CD4-positive, CD25-positive, alpha-beta regulatory T cell (primary cell): ENCODE measurements around the gene MRPL55. TPM values are rescaled to one million over a fixed set of nuclear protein-coding genes. Genes with fewer than 3 reads are reported as not detected.

Experiments
- ATAC-seq, 2 donors: fragments of 150-1000 bp; cut with Tn5 transposase; one replicate each; pipeline ENCODE4 v1.10.0; 2021; ENCODE audit warnings: low read depth in 2 of 2, moderate number of reproducible peaks in 2 of 2, moderate library complexity in 1 of 2
- DNase-seq, 3 donors: peaks; one replicate each; pipeline versions ENCODE4 v3.0.0 to v3.0.0-alpha.2; 2012 to 2022; ENCODE audit warnings: mixed read lengths in 1 of 3
- H3K27ac ChIP-seq: one replicate; pipeline ENCODE4 v1.7.0; 2013; ENCODE audit warnings: mild to moderate bottlenecking, low read length; ENCODE audit not compliant: insufficient read depth, poor library complexity, severe bottlenecking
- H3K27me3 ChIP-seq: one replicate; pipeline ENCODE4 v1.7.0; 2013; ENCODE audit warnings: low read length; ENCODE audit not compliant: control insufficient read depth, insufficient read depth
- H3K36me3 ChIP-seq: one replicate; pipeline ENCODE4 v1.7.0; 2013; ENCODE audit warnings: mild to moderate bottlenecking, low read length, moderate library complexity; ENCODE audit not compliant: control insufficient read depth, insufficient read depth
- H3K4me1 ChIP-seq: 2 replicates; pipeline ENCODE4 v1.7.0; 2013; ENCODE audit warnings: mild to moderate bottlenecking, low read length; ENCODE audit not compliant: insufficient read depth, control insufficient read depth, poor library complexity, severe bottlenecking
- H3K4me3 ChIP-seq: one replicate; pipeline ENCODE4 v1.7.0; 2013; ENCODE audit warnings: low read depth, mild to moderate bottlenecking, low read length, moderate library complexity
- H3K9me3 ChIP-seq, 2 experiments: 1 replicate in 1 of 2; 2 replicates in 1 of 2; pipeline ENCODE4 v1.7.0; 2013; ENCODE audit warnings: low read length in 2 of 2, mild to moderate bottlenecking in 1 of 2, moderate library complexity in 1 of 2; ENCODE audit not compliant: control insufficient read depth in 2 of 2
- H3K27ac Mint-ChIP-seq, 3 donors: one replicate each; pipeline ENCODE4 v1.8.0; 2020 to 2022; ENCODE audit warnings: mild to moderate bottlenecking in 3 of 3, mixed read lengths in 3 of 3, moderate library complexity in 2 of 3
- H3K27me3 Mint-ChIP-seq: one replicate; pipeline ENCODE4 v1.8.0; 2022; ENCODE audit warnings: mild to moderate bottlenecking, mixed read lengths
- H3K36me3 Mint-ChIP-seq: one replicate; pipeline ENCODE4 v1.8.0; 2020; ENCODE audit warnings: mixed read lengths
- H3K4me1 Mint-ChIP-seq, 4 donors: one replicate each; pipeline ENCODE4 v1.8.0; 2020 to 2022; ENCODE audit warnings: mixed read lengths in 4 of 4, mild to moderate bottlenecking in 1 of 4
- H3K4me3 Mint-ChIP-seq, 4 donors: one replicate each; pipeline ENCODE4 v1.8.0; 2020 to 2022; ENCODE audit warnings: mild to moderate bottlenecking in 4 of 4, mixed read lengths in 4 of 4, moderate library complexity in 3 of 4
- H3K9me3 Mint-ChIP-seq, 7 donors: one replicate each; pipeline ENCODE4 v1.8.0; 2020 to 2022; ENCODE audit warnings: mixed read lengths in 7 of 7, mild to moderate bottlenecking in 3 of 7, moderate library complexity in 2 of 7
- polyA plus RNA-seq, 4 donors: library from polyadenylated mRNA; unstranded; fragments of 300-500 nt; fragmentation: Illumina TruSeq; gene quantifications; one replicate each; pipeline ENCODE4 v1.2.3, GENCODE V29; 2021
- total RNA-seq: library from RNA; stranded (reverse); gene quantifications from one replicate; pipeline ENCODE4 v1.2.3, GENCODE V29; 2022

The MRPL55 gene
- total and polyA plus RNA-seq, 5 donors from 2014 or later = 62.5 to 163 (median 134) TPM

DNA sequence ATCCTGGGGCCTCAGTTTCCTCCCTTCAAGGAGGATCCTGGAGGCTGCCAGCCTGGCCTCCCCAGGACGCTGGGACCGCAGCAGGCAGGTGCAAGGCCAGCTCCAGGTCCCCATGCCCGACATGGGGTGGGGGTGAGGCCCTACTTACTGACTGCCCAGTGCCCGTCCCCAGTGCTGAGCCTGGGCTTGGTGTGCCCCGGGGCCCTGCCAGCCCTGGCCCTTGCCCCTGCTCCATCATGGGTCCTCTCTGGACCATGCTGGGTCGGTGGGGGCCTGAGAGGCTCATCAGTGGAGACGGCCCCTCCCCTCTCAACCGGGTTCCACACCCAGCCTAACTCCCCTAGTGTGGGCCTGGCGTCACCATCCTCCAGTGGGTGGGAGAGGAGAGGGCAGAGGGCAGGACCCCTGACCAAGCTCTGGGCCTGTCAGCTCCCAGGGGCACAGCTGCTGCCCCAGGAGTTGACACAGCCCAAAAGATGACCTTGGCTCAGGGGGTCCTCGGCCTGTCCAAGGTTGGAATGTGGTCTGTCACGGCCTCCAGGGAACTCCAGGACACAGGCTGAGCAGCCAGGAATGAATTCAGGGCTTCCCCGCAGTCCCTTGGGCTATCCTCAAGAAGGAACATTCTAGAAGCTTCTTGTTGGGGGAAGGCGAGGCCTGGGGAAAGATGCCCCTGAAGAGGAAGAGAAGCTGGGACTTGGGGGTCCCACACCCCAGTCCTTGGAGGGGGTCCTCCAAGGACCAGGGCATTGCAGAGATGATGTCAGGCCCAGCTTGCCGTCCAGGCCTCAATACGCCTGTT, 44.2 kb downstream of the MRPL55 start:
- no peaks in the 10 kb centered on the region for H3K36me3 Mint-ChIP-seq
- H3K4me3 ChIP-seq = no peak overlapping the region
- peaks cover 12% of the 10 kb centered on the region for H3K4me1 ChIP-seq
- peaks cover 0 to 10% (median 5%) of the 10 kb centered on the region in 4 donors for H3K4me1 Mint-ChIP-seq
- no peak overlapping the region for H3K27ac ChIP-seq
- H3K36me3 ChIP-seq = no peaks in the 10 kb centered on the region
- ATAC-seq (no peak), DNase-seq (no peak)
- no peaks in the 10 kb centered on the region for H3K9me3 Mint-ChIP-seq
- no peak overlapping the region for H3K4me3 Mint-ChIP-seq
- no peaks in the 10 kb centered on the region for H3K27me3 ChIP-seq
- H3K27me3 Mint-ChIP-seq = peaks cover 26% of the 10 kb centered on the region
- no peaks in the 10 kb centered on the region for H3K9me3 ChIP-seq
- no peak overlapping the region for H3K27ac Mint-ChIP-seq

DNA sequence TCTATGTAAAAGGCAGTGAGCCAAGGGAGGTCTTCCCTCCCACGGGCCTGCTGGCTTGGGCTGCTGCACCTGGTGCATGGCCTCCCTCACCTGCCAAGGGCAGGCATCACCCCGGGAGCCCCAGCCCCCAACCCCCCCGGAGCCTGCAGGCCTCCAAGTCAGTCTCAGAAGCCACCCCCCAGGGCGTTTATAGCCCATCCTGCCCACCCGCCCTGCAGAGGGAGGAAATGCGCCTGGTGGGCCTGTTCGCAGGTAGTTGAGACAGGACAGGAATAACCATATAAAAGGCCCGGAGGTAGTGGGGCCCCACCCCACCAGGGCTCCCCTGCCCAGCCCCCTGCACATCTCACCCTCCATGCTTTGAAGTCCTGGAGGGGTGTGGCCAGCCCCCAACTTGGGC, 44.8 kb downstream of the MRPL55 start:
- no peak overlapping the region for H3K4me3 Mint-ChIP-seq
- Histone ChIP-seq H3K27ac (no peak overlapping the region), H3K4me1 (peaks cover 19% of the 10 kb centered on the region), H3K9me3 (no peaks in the 10 kb centered on the region), H3K36me3 (no peaks in the 10 kb centered on the region), H3K4me3 (no peak overlapping the region), H3K27me3 (no peaks in the 10 kb centered on the region)
- DNase-seq = no peak
- no peaks in the 10 kb centered on the region for H3K36me3 Mint-ChIP-seq
- ATAC-seq = no peak
- peaks cover 30% of the 10 kb centered on the region for H3K27me3 Mint-ChIP-seq
- no peaks in the 10 kb centered on the region for H3K9me3 Mint-ChIP-seq
- H3K4me1 Mint-ChIP-seq = peaks cover 0 to 14% (median 5%) of the 10 kb centered on the region in 4 donors
- no peak overlapping the region for H3K27ac Mint-ChIP-seq

DNA sequence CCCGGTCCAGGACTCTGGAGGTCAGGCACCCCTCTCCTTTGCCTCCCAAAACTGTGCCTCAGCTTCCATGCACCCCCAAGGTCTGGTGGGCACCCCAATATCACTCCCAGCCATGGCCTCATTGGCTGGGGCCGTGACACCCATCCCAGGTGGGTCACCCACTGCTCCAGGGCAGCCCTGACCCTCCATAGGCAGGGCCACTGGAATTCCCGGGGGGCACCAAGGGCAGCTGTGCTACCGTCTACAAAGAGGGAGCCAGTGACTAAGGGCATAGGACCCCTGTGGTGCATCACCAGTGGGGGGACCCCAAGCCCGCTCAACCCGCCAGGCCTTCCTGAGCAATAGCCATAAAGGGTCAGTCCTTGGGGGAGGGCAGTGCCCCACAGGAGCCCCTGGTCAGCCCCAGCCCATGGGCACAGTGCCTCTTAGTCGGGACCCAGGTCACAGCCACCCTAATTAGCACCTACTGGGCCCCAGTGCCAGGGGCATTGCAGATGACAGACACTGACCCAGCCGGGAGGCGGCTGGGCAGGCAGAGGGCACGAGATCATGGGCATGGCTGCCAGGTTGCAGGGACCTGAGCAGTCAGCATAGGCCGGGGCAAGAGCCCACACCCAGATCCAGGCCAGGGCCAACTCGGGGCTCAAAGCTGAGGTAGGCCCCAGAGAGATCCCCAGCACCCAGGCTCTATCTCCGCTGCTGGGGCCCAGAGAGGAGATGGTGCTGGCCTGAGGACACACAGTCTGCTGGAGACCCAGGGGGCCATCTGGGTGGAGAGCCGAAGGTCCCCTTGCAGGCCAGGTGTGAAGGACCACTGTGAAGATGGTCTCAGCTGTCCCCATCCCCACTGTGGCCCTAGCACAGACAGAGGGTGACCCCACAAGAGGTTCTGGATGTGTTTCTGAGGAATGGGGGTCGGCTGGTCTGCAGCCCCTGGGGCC, 45.6 kb downstream of the MRPL55 start:
- Histone ChIP-seq H3K9me3 (no peaks in the 10 kb centered on the region), H3K27ac (no peak overlapping the region), H3K4me1 (peaks cover 27% of the 10 kb centered on the region), H3K36me3 (no peaks in the 10 kb centered on the region), H3K4me3 (no peak overlapping the region), H3K27me3 (no peaks in the 10 kb centered on the region)
- peaks cover 36% of the 10 kb centered on the region for H3K27me3 Mint-ChIP-seq
- no peak for DNase-seq
- ATAC-seq = no peak
- H3K9me3 Mint-ChIP-seq = no peaks in the 10 kb centered on the region
- H3K4me1 Mint-ChIP-seq = peaks cover 0 to 14% (median 5%) of the 10 kb centered on the region in 4 donors
- H3K27ac Mint-ChIP-seq = no peak overlapping the region
- no peak overlapping the region for H3K4me3 Mint-ChIP-seq
- no peaks in the 10 kb centered on the region for H3K36me3 Mint-ChIP-seq

DNA sequence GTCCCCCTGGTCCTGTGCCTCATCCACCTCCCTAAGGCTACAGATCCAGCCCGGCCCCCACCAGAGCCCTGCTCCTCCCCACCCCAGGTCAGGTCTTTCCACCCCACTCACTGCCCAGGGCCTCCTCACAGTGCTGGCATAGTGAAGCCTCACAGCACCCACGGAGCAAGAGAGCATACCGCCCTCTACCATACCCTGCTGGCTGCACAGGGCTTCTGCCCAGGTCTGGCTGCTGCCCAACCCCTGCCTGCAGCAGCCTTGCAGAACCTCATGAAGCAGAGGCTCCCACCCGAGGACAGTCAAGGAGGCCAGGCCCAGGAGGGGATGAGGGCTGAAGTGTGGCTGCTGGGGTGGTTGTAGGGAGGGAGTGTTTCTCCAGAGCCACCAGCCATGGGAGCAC, 46.3 kb downstream of the MRPL55 start:
- H3K4me1 ChIP-seq = peaks cover 27% of the 10 kb centered on the region
- no peaks in the 10 kb centered on the region for H3K36me3 ChIP-seq
- no peak overlapping the region for H3K4me3 Mint-ChIP-seq
- H3K36me3 Mint-ChIP-seq = no peaks in the 10 kb centered on the region
- no peaks in the 10 kb centered on the region for H3K9me3 Mint-ChIP-seq
- H3K27ac Mint-ChIP-seq = no peak overlapping the region
- H3K27ac ChIP-seq = no peak overlapping the region
- H3K9me3 ChIP-seq = no peaks in the 10 kb centered on the region
- H3K27me3 Mint-ChIP-seq = peaks cover 44% of the 10 kb centered on the region
- no peak for ATAC-seq
- no peaks in the 10 kb centered on the region for H3K27me3 ChIP-seq
- no peak overlapping the region for H3K4me3 ChIP-seq
- peaks cover 0 to 14% (median 5%) of the 10 kb centered on the region in 4 donors for H3K4me1 Mint-ChIP-seq
- DNase-seq = no peak

DNA sequence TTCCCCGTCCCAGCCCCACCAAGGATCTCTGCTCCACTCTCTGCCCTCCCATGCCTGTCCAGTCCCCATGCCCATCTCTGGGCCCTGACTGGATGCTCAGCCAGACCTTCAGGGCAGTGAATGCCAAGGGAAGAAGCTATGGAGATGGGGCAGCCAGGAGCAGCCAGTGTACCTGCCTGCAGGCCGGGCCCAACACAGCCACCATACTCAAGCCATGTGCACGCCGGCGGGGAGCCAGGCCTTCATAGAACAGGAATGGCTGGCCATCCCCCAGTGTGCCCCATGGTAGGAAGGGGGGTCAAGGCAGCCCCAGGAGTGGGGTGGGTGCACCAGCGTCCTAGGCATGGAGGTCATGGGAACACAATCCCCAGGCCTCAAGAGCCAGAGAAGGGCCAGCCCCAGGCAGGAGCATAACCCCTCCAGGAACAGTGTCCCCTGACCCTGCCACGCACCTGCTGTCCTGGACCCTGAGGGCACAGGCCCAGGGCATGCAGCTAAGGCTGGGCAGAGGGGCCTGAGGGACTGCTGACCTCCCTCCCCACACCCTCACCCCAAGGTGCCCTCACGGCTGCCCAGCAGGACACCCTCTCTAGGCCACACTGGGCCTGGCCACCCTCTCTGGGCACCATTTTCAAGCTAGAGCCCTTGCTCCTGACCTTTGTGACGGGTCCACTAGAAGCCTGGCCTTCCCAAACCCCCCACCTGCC, 46.9 kb downstream of the MRPL55 start:
- Mint-ChIP-seq H3K27me3 (peaks cover 49% of the 10 kb centered on the region), H3K4me1 (peaks cover 0 to 14% (median 5%) of the 10 kb centered on the region in 4 donors), H3K9me3 (peaks cover 0 to 3% (median 0%) of the 10 kb centered on the region in 7 donors), H3K4me3 (no peak overlapping the region), H3K27ac (no peak overlapping the region), H3K36me3 (no peaks in the 10 kb centered on the region)
- Histone ChIP-seq H3K36me3 (no peaks in the 10 kb centered on the region), H3K9me3 (no peaks in the 10 kb centered on the region), H3K27ac (no peak overlapping the region), H3K4me3 (no peak overlapping the region), H3K27me3 (no peaks in the 10 kb centered on the region), H3K4me1 (peaks cover 27% of the 10 kb centered on the region)
- no peak for DNase-seq
- no peak for ATAC-seq

DNA sequence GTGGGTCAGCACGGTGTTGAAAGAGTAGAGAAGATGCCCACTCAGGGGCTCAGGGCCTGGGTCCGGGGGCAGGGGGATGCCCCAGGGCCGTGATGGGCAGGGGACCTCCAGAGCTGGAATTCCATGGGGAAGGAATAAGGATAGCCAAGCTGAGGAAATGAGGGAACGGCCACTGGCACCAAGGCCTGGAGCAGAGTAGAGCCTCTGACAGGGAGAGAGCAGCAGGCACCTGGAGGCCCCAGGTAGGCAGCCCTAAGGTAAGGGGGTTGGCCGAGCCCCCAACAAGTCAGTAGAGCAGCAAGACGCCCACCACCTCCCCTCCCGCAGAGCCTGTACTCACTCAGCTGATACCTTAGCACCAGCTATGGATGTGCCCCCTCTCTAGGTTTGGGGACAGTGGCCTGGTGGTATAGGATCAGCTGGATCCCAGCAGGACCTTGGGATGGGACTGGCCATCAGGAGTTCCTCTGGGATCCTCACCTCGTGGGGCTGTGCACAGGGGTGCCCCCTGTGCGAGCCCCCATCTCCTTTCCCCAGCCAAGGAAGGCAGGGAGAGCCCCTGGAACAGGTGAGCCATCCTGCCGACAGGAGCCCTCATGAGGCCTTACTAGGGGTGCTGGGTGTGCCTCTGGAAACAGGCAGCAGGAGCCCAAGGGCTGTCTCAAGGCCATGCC, 47.6 kb downstream of the MRPL55 start:
- Mint-ChIP-seq H3K4me1 (peaks cover 0 to 14% (median 5%) of the 10 kb centered on the region in 4 donors), H3K9me3 (peaks cover 0 to 3% (median 0%) of the 10 kb centered on the region in 7 donors), H3K27me3 (peaks cover 52% of the 10 kb centered on the region), H3K4me3 (peak overlapping the region in 1 of 4 donors; percentile 32), H3K27ac (no peak overlapping the region), H3K36me3 (no peaks in the 10 kb centered on the region)
- H3K27me3 ChIP-seq = no peaks in the 10 kb centered on the region
- no peak for DNase-seq
- no peaks in the 10 kb centered on the region for H3K9me3 ChIP-seq
- no peak overlapping the region for H3K27ac ChIP-seq
- H3K4me1 ChIP-seq = peaks cover 27% of the 10 kb centered on the region
- no peak overlapping the region for H3K4me3 ChIP-seq
- no peak for ATAC-seq
- no peaks in the 10 kb centered on the region for H3K36me3 ChIP-seq
